Progenitor cell of endocrine pancreas (in vitro differentiated cells): ENCODE results near the gene AP3B1. TPM values are rescaled to one million over a fixed set of nuclear protein-coding genes. Genes with fewer than 3 reads are reported as not detected.
A peak's percentile ranks its signal among the peaks of the same experiment; 100 is the strongest.

Experiments used
- DNase-seq: peaks from one replicate; pipeline ENCODE4 v3.0.0; 2021; ENCODE audit warnings: low spot score; ENCODE audit not compliant: unreplicated experiment
- H3K27ac Mint-ChIP-seq: 2 replicates; pipeline ENCODE4 v1.8.0; 2021; ENCODE audit warnings: mild to moderate bottlenecking, moderate library complexity, mixed read lengths
- H3K27me3 Mint-ChIP-seq: 2 replicates; pipeline ENCODE4 v1.8.0; 2021; ENCODE audit warnings: mixed read lengths
- H3K36me3 Mint-ChIP-seq: 2 replicates; pipeline ENCODE4 v1.8.0; 2022; ENCODE audit warnings: mixed read lengths; ENCODE audit not compliant: insufficient read depth
- H3K4me1 Mint-ChIP-seq: 2 replicates; pipeline ENCODE4 v1.8.0; 2021; ENCODE audit warnings: low read depth, mixed read lengths
- H3K4me3 Mint-ChIP-seq: 2 replicates; pipeline ENCODE4 v1.8.0; 2021; ENCODE audit warnings: low read depth, mild to moderate bottlenecking, moderate library complexity, mixed read lengths
- H3K9me3 Mint-ChIP-seq: 2 replicates; pipeline ENCODE4 v1.8.0; 2021; ENCODE audit warnings: low read depth, mixed read lengths
- CTCF ChIP-seq: fragments of 200-600 bp; sonication (generic); IDR thresholded peaks from one replicate; pipeline ENCODE4 v1.5.0; 2021; ENCODE audit warnings: antibody characterized with exemption, mild to moderate bottlenecking; ENCODE audit not compliant: unreplicated experiment
- total RNA-seq: library from RNA; stranded (reverse); gene quantifications from 2 replicates; pipeline ENCODE4 v1.2.1, GENCODE V29; 2021

The AP3B1 gene
- total RNA-seq, 1 donor from 2014 or later, result 50.9 TPM

GRCh38 chr5:77993141-77993854, 301.2 kb downstream of the AP3B1 start:
- no peak for TF ChIP-seq CTCF
- no peaks in the 10 kb centered on the region for H3K9me3 Mint-ChIP-seq
- no peak overlapping the region for H3K27ac Mint-ChIP-seq
- peaks cover 6% of the 10 kb centered on the region for H3K36me3 Mint-ChIP-seq
- peaks cover 8% of the 10 kb centered on the region for H3K4me1 Mint-ChIP-seq
- H3K27me3 Mint-ChIP-seq, result no peaks in the 10 kb centered on the region
- DNase-seq, result no peak
- H3K4me3 Mint-ChIP-seq, result no peak overlapping the region

- DNase-seq, result no peak
- H3K4me1 Mint-ChIP-seq, result peaks cover 7% of the 10 kb centered on the region
- no peaks in the 10 kb centered on the region for H3K9me3 Mint-ChIP-seq
- H3K27me3 Mint-ChIP-seq, result no peaks in the 10 kb centered on the region
- H3K36me3 Mint-ChIP-seq, result no peaks in the 10 kb centered on the region
- H3K27ac Mint-ChIP-seq, result no peak overlapping the region
- no peak for TF ChIP-seq CTCF
- no peak overlapping the region for H3K4me3 Mint-ChIP-seq
These were observed 303.4 kb downstream of the AP3B1 start for GRCh38 chr5:77991084-77991483.

- no peaks in the 10 kb centered on the region for H3K9me3 Mint-ChIP-seq
- no peak overlapping the region for H3K4me3 Mint-ChIP-seq
- no peak for DNase-seq
- no peak overlapping the region for H3K27ac Mint-ChIP-seq
- H3K4me1 Mint-ChIP-seq, result peaks cover 8% of the 10 kb centered on the region
- no peak for TF ChIP-seq CTCF
- H3K27me3 Mint-ChIP-seq, result no peaks in the 10 kb centered on the region
- H3K36me3 Mint-ChIP-seq, result no peaks in the 10 kb centered on the region
These were observed 304.5 kb downstream of the AP3B1 start for GRCh38 chr5:77990020-77990419.

GRCh38 chr5:77987988-77988387, 306.5 kb downstream of the AP3B1 start:
- peaks cover 12% of the 10 kb centered on the region for H3K4me1 Mint-ChIP-seq

GRCh38 chr5:77987331-77987730, 307.2 kb downstream of the AP3B1 start:
- H3K9me3 Mint-ChIP-seq, result no peaks in the 10 kb centered on the region
- H3K27me3 Mint-ChIP-seq, result peaks cover 3% of the 10 kb centered on the region
- peaks cover 11% of the 10 kb centered on the region for H3K4me1 Mint-ChIP-seq
- peak overlapping the region; percentile 63 for H3K27ac Mint-ChIP-seq
- TF ChIP-seq CTCF, result no peak
- no peaks in the 10 kb centered on the region for H3K36me3 Mint-ChIP-seq
- no peak overlapping the region for H3K4me3 Mint-ChIP-seq
- DNase-seq, result no peak

More at GRCh38 chr5:77987988-77988387, 306.5 kb downstream of the AP3B1 start:
- no peak for DNase-seq
- Mint-ChIP-seq H3K27me3 (peaks cover 3% of the 10 kb centered on the region), H3K36me3 (no peaks in the 10 kb centered on the region), H3K27ac (no peak overlapping the region), H3K9me3 (no peaks in the 10 kb centered on the region), H3K4me3 (no peak overlapping the region)
- no peak for TF ChIP-seq CTCF
